Stimulated activated naive CD8-positive, alpha-beta T cell treated with anti-CD3 and anti-CD28 coated beads, Interleukin-15, Interleukin-2, amounts not matched to agents 100 ng/mL and 50 ng/mL, for 24 hours (primary cell): Measurements from ENCODE around the gene FAM153A.
"Not testable (repeated sequence)": the region's sequence is repeated elsewhere in the genome, so short reads cannot be mapped to it uniquely, and the experiment has no call there.

ENCODE experiments used
- H3K27ac Mint-ChIP-seq: one replicate; pipeline ENCODE4 v1.8.0; 2021; ENCODE audit warnings: mild to moderate bottlenecking, mixed read lengths
- H3K27me3 Mint-ChIP-seq: one replicate; pipeline ENCODE4 v1.8.0; 2021; ENCODE audit warnings: mixed read lengths
- H3K36me3 Mint-ChIP-seq: one replicate; pipeline ENCODE4 v1.8.0; 2021; ENCODE audit warnings: low read depth, mixed read lengths
- H3K4me1 Mint-ChIP-seq: one replicate; pipeline ENCODE4 v1.8.0; 2021; ENCODE audit warnings: low read depth, mixed read lengths
- H3K4me3 Mint-ChIP-seq: one replicate; pipeline ENCODE4 v1.8.0; 2021; ENCODE audit warnings: mild to moderate bottlenecking, mixed read lengths
- H3K9me3 Mint-ChIP-seq: one replicate; pipeline ENCODE4 v1.8.0; 2021; ENCODE audit warnings: mixed read lengths

FAM153A gene

GRCh38 chr5:177782792-177783633 is at the start of gene FAM153A:
Gene FAM153A, minus strand, starts transcription at chr5:177782899.
- H3K9me3 Mint-ChIP-seq, H3K36me3 Mint-ChIP-seq, H3K27me3 Mint-ChIP-seq, H3K27ac Mint-ChIP-seq, H3K4me1 Mint-ChIP-seq: not testable (repeated sequence)
- H3K4me3 Mint-ChIP-seq = peak within 1 kb of the TSS; percentile 55

- H3K4me1 Mint-ChIP-seq = peaks cover 11% of the 10 kb centered on the region
- H3K4me3 Mint-ChIP-seq, H3K36me3 Mint-ChIP-seq, H3K27ac Mint-ChIP-seq, H3K27me3 Mint-ChIP-seq, H3K9me3 Mint-ChIP-seq: not testable (repeated sequence)
Observed at GRCh38 chr5:177832287-177832686, 49.6 kb upstream of the FAM153A start.

GRCh38 chr5:177826073-177826472 is 43.4 kb upstream of the FAM153A start:
- not testable (repeated sequence) for H3K27ac Mint-ChIP-seq, H3K9me3 Mint-ChIP-seq, H3K27me3 Mint-ChIP-seq, H3K4me1 Mint-ChIP-seq, H3K4me3 Mint-ChIP-seq, H3K36me3 Mint-ChIP-seq

GRCh38 chr5:177824776-177825175 is 42.1 kb upstream of the FAM153A start:
- not testable (repeated sequence) for H3K36me3 Mint-ChIP-seq, H3K27me3 Mint-ChIP-seq, H3K4me1 Mint-ChIP-seq, H3K27ac Mint-ChIP-seq, H3K4me3 Mint-ChIP-seq, H3K9me3 Mint-ChIP-seq

GRCh38 chr5:177822489-177822888 is 39.8 kb upstream of the FAM153A start:
- H3K4me1 Mint-ChIP-seq, H3K4me3 Mint-ChIP-seq, H3K27ac Mint-ChIP-seq, H3K36me3 Mint-ChIP-seq, H3K27me3 Mint-ChIP-seq, H3K9me3 Mint-ChIP-seq: not testable (repeated sequence)

- H3K36me3 Mint-ChIP-seq, H3K27me3 Mint-ChIP-seq, H3K4me3 Mint-ChIP-seq, H3K9me3 Mint-ChIP-seq, H3K27ac Mint-ChIP-seq, H3K4me1 Mint-ChIP-seq: not testable (repeated sequence)
Observed at GRCh38 chr5:177819664-177820063, 37.0 kb upstream of the FAM153A start.

GRCh38 chr5:177812814-177813425 is 30.2 kb upstream of the FAM153A start:
- H3K27me3 Mint-ChIP-seq, H3K27ac Mint-ChIP-seq: not testable (repeated sequence)

GRCh38 chr5:177812160-177812743 is 29.6 kb upstream of the FAM153A start:
- not testable (repeated sequence) for H3K4me1 Mint-ChIP-seq, H3K27me3 Mint-ChIP-seq, H3K9me3 Mint-ChIP-seq, H3K36me3 Mint-ChIP-seq, H3K4me3 Mint-ChIP-seq, H3K27ac Mint-ChIP-seq

More at GRCh38 chr5:177812814-177813425, 30.2 kb upstream of the FAM153A start:
- not testable (repeated sequence) for H3K4me3 Mint-ChIP-seq, H3K9me3 Mint-ChIP-seq, H3K36me3 Mint-ChIP-seq, H3K4me1 Mint-ChIP-seq

- H3K36me3 Mint-ChIP-seq, H3K4me1 Mint-ChIP-seq, H3K9me3 Mint-ChIP-seq, H3K4me3 Mint-ChIP-seq, H3K27ac Mint-ChIP-seq, H3K27me3 Mint-ChIP-seq: not testable (repeated sequence)
Observed at GRCh38 chr5:177809209-177809913, 26.7 kb upstream of the FAM153A start.

- H3K9me3 Mint-ChIP-seq, H3K27me3 Mint-ChIP-seq, H3K36me3 Mint-ChIP-seq, H3K27ac Mint-ChIP-seq, H3K4me1 Mint-ChIP-seq, H3K4me3 Mint-ChIP-seq: not testable (repeated sequence)
Observed at GRCh38 chr5:177808420-177808819, 25.7 kb upstream of the FAM153A start.

GRCh38 chr5:177807265-177807664 is 24.6 kb upstream of the FAM153A start:
- not testable (repeated sequence) for H3K27me3 Mint-ChIP-seq, H3K4me1 Mint-ChIP-seq, H3K27ac Mint-ChIP-seq, H3K36me3 Mint-ChIP-seq, H3K4me3 Mint-ChIP-seq, H3K9me3 Mint-ChIP-seq

GRCh38 chr5:177801427-177801826 is 18.7 kb upstream of the FAM153A start:
- H3K4me3 Mint-ChIP-seq, H3K36me3 Mint-ChIP-seq, H3K9me3 Mint-ChIP-seq, H3K4me1 Mint-ChIP-seq, H3K27me3 Mint-ChIP-seq: not testable (repeated sequence)
- H3K27ac Mint-ChIP-seq = peak overlapping the region; percentile 63

GRCh38 chr5:177798237-177798840 is 15.6 kb upstream of the FAM153A start:
- not testable (repeated sequence) for H3K27ac Mint-ChIP-seq, H3K9me3 Mint-ChIP-seq, H3K4me1 Mint-ChIP-seq, H3K36me3 Mint-ChIP-seq, H3K27me3 Mint-ChIP-seq, H3K4me3 Mint-ChIP-seq

- H3K27me3 Mint-ChIP-seq, H3K9me3 Mint-ChIP-seq, H3K27ac Mint-ChIP-seq, H3K4me1 Mint-ChIP-seq, H3K4me3 Mint-ChIP-seq, H3K36me3 Mint-ChIP-seq: not testable (repeated sequence)
Observed at GRCh38 chr5:177793272-177793671, 10.6 kb upstream of the FAM153A start.

- H3K4me3 Mint-ChIP-seq, H3K4me1 Mint-ChIP-seq, H3K36me3 Mint-ChIP-seq, H3K9me3 Mint-ChIP-seq, H3K27me3 Mint-ChIP-seq, H3K27ac Mint-ChIP-seq: not testable (repeated sequence)
Observed at GRCh38 chr5:177791649-177792048, 8.9 kb upstream of the FAM153A start.
